ENCODE measurements around the gene ROGDI.

DNA sequence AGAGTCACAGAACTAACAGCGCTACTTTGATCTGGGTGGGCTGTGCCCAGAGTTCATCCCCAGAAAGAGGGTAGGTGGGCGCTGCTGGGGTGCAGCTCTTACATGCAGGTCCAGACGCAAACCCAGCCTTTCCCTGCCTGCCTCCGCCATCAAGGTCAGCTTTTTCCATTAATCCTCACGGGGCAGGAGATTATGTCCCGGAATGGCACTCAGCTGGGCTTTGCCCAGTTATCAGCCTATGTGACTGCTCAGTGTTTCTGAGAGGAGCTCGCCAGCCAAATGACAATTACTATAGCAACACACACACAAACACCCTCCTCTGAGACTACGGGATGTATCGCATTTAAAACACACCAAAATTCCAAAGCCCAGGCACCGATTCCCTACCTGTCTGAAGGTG lies 24.5 kb upstream of the ROGDI start:
- TF ChIP-seq, protein P1, sequence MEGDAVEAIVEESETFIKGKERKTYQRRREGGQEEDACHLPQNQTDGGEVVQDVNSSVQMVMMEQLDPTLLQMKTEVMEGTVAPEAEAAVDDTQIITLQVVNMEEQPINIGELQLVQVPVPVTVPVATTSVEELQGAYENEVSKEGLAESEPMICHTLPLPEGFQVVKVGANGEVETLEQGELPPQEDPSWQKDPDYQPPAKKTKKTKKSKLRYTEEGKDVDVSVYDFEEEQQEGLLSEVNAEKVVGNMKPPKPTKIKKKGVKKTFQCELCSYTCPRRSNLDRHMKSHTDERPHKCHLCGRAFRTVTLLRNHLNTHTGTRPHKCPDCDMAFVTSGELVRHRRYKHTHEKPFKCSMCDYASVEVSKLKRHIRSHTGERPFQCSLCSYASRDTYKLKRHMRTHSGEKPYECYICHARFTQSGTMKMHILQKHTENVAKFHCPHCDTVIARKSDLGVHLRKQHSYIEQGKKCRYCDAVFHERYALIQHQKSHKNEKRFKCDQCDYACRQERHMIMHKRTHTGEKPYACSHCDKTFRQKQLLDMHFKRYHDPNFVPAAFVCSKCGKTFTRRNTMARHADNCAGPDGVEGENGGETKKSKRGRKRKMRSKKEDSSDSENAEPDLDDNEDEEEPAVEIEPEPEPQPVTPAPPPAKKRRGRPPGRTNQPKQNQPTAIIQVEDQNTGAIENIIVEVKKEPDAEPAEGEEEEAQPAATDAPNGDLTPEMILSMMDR (IDR thresholded peaks at IDR 0.05; ENCODE audit: low read length) = no peak
- TF ChIP-seq EZH2phosphoT487 (IDR thresholded peaks at IDR 0.05; ENCODE audit: low read length) = no peak
- TF ChIP-seq EZH2 (optimal IDR thresholded peaks at IDR 0.05; ENCODE audit: low read depth, low read length) = no peak

Data from MM.1S (cell line).